ENCODE results near the gene SLC25A42. TPM values are rescaled to one million over a fixed set of nuclear protein-coding genes. Genes with fewer than 3 reads are reported as not detected.

Gene SLC25A42
- total RNA-seq, 1 donor from 2014 or later: 21.2 TPM

DNA sequence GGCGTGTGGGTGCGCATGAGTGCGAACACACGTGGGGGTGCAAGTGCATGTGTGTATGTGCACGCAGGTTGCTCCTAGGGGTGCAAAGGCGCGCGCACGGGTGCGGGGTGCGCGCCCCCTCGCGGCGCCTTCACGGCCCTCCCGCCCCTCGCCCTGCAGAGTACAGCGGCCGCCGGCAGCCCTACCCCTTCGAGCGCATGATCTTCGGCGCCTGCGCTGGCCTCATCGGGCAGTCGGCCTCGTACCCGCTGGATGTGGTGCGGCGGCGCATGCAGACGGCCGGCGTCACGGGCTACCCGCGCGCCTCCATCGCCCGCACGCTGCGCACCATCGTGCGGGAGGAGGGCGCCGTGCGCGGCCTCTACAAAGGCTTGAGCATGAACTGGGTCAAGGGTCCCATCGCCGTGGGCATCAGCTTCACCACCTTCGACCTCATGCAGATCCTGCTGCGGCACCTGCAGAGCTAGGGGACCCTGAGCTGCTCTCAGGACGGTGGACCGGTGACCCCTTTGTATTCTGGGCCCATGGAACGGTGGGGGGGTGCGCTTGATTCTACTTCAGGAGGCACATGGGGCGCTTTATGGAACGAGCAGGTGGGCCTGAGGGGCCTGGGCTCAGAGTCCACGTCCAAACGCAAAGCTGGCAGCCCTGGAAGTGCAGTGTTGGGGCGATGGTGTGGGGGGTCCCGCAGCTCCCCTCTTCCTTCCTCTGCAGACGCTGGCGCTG, 46.8 kb downstream of the SLC25A42 start:
- peaks cover 5% of the 10 kb centered on the region for H3K36me3 Mint-ChIP-seq
- TF ChIP-seq CTCF (IDR thresholded peaks at IDR 0.05; ENCODE audit: unreplicated experiment): no peak
- peaks cover 13% of the 10 kb centered on the region for H3K27me3 Mint-ChIP-seq (ENCODE audit: low read depth)
- H3K9me3 Mint-ChIP-seq: no peaks in the 10 kb centered on the region
- H3K4me3 Mint-ChIP-seq: peak overlapping the region; percentile 31
- H3K4me1 Mint-ChIP-seq: peaks cover 16% of the 10 kb centered on the region
- H3K27ac Mint-ChIP-seq: no peak overlapping the region
- DNase-seq (ENCODE audit: low spot score in 2 of 2, unreplicated experiment in 2 of 2): peak in 1 of 2 experiments; percentile 63

- H3K4me1 Mint-ChIP-seq: peaks cover 10% of the 10 kb centered on the region
- H3K9me3 Mint-ChIP-seq: no peaks in the 10 kb centered on the region
- H3K27me3 Mint-ChIP-seq (ENCODE audit: low read depth): peaks cover 13% of the 10 kb centered on the region
- DNase-seq (ENCODE audit: low spot score in 2 of 2, unreplicated experiment in 2 of 2): no peak
- peak overlapping the region; percentile 24 for H3K4me3 Mint-ChIP-seq
- H3K36me3 Mint-ChIP-seq: peaks cover 5% of the 10 kb centered on the region
- H3K27ac Mint-ChIP-seq: no peak overlapping the region
- TF ChIP-seq CTCF (IDR thresholded peaks at IDR 0.05; ENCODE audit: unreplicated experiment): no peak
Measured at GRCh38 chr19:19111136-19111835, 47.5 kb downstream of the SLC25A42 start.

GRCh38 chr19:19111967-19112580, 48.3 kb downstream of the SLC25A42 start:
- H3K36me3 Mint-ChIP-seq: peaks cover 6% of the 10 kb centered on the region
- no peak for DNase-seq (ENCODE audit: low spot score in 2 of 2, unreplicated experiment in 2 of 2)
- H3K27me3 Mint-ChIP-seq (ENCODE audit: low read depth): peaks cover 13% of the 10 kb centered on the region
- TF ChIP-seq CTCF (IDR thresholded peaks at IDR 0.05; ENCODE audit: unreplicated experiment): no peak
- H3K9me3 Mint-ChIP-seq: no peaks in the 10 kb centered on the region
- H3K4me3 Mint-ChIP-seq: no peak overlapping the region
- H3K27ac Mint-ChIP-seq: no peak overlapping the region
- peaks cover 8% of the 10 kb centered on the region for H3K4me1 Mint-ChIP-seq

DNA sequence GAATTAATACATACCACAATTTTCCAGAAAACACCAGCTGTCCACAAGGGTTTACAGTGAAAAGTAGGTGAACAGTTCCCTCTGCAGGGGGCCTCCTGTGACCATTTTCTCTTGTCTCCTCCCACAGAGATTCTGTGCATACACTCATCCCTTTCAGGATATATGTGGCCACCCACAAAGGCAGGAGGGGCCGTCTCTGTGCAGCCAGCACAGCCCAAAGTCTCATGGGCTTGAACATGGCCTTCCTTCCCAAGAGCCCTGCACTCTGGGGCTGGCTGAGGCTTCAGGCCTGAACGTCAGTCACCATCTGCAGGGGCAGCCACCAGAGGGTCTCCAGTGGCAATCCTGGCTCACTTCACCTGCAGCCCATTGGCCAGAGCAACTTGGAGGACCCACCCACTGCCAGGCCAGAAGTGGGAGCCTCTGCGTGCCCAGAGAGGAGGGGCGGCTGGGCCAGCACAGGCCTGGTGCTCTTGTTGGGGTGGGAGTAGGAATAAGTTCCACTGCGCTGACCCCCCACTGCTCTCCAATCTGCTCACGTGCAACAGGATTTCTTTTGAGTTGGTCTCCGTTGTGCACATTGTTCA, 49.3 kb downstream of the SLC25A42 start:
- no peak overlapping the region for H3K27ac Mint-ChIP-seq
- H3K36me3 Mint-ChIP-seq: peaks cover 4% of the 10 kb centered on the region
- TF ChIP-seq CTCF (IDR thresholded peaks at IDR 0.05; ENCODE audit: unreplicated experiment): no peak
- H3K4me3 Mint-ChIP-seq: no peak overlapping the region
- DNase-seq (ENCODE audit: low spot score in 2 of 2, unreplicated experiment in 2 of 2): no peak
- peaks cover 13% of the 10 kb centered on the region for H3K27me3 Mint-ChIP-seq (ENCODE audit: low read depth)
- no peaks in the 10 kb centered on the region for H3K9me3 Mint-ChIP-seq
- peaks cover 3% of the 10 kb centered on the region for H3K4me1 Mint-ChIP-seq

- Mint-ChIP-seq H3K27me3 (ENCODE audit: low read depth) (peaks cover 7% of the 10 kb centered on the region), H3K36me3 (peaks cover 10% of the 10 kb centered on the region), H3K9me3 (no peaks in the 10 kb centered on the region), H3K4me1 (no peaks in the 10 kb centered on the region), H3K27ac (no peak overlapping the region), H3K4me3 (no peak overlapping the region)
- no peak for DNase-seq (ENCODE audit: low spot score in 2 of 2, unreplicated experiment in 2 of 2)
- TF ChIP-seq CTCF (IDR thresholded peaks at IDR 0.05; ENCODE audit: unreplicated experiment): peak; percentile 20
Measured at GRCh38 chr19:19115954-19116353, 52.2 kb downstream of the SLC25A42 start.
